ENCODE measurements around the gene TMEM179B. TPM values are rescaled to one million over a fixed set of nuclear protein-coding genes. Genes with fewer than 3 reads are reported as not detected.
A peak's percentile ranks its signal among the peaks of the same experiment; 100 is the strongest.

Gene TMEM179B
- total and polyA plus RNA-seq, 2 of the 13 experiments (the other 11 are each of a cell fraction or from before 2014, with no cell fraction given) = 24.8 to 25.7 TPM

- no peak for TF ChIP-seq ZNF558 (CRISPR knock-in tag; IDR thresholded peaks at IDR 0.05; ENCODE audit: borderline replicate concordance)
- TF ChIP-seq ZNF792 (CRISPR knock-in tag; IDR thresholded peaks at IDR 0.05) = peak; percentile 95
- TF ChIP-seq, protein P1, sequence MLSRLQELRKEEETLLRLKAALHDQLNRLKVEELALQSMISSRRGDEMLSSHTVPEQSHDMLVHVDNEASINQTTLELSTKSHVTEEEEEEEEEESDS (CRISPR knock-in tag; IDR thresholded peaks at IDR 0.05; ENCODE audit: borderline replicate concordance) = peak; percentile 95
- TF ChIP-seq DNMT3B (CRISPR knock-in tag; conservative IDR thresholded peaks at IDR 0.05) = no peak
- TF ChIP-seq, protein P2, sequence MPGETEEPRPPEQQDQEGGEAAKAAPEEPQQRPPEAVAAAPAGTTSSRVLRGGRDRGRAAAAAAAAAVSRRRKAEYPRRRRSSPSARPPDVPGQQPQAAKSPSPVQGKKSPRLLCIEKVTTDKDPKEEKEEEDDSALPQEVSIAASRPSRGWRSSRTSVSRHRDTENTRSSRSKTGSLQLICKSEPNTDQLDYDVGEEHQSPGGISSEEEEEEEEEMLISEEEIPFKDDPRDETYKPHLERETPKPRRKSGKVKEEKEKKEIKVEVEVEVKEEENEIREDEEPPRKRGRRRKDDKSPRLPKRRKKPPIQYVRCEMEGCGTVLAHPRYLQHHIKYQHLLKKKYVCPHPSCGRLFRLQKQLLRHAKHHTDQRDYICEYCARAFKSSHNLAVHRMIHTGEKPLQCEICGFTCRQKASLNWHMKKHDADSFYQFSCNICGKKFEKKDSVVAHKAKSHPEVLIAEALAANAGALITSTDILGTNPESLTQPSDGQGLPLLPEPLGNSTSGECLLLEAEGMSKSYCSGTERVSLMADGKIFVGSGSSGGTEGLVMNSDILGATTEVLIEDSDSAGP (CRISPR knock-in tag; IDR thresholded peaks at IDR 0.05; ENCODE audit: borderline replicate concordance) = peak; percentile 91
- TF ChIP-seq, protein P3, sequence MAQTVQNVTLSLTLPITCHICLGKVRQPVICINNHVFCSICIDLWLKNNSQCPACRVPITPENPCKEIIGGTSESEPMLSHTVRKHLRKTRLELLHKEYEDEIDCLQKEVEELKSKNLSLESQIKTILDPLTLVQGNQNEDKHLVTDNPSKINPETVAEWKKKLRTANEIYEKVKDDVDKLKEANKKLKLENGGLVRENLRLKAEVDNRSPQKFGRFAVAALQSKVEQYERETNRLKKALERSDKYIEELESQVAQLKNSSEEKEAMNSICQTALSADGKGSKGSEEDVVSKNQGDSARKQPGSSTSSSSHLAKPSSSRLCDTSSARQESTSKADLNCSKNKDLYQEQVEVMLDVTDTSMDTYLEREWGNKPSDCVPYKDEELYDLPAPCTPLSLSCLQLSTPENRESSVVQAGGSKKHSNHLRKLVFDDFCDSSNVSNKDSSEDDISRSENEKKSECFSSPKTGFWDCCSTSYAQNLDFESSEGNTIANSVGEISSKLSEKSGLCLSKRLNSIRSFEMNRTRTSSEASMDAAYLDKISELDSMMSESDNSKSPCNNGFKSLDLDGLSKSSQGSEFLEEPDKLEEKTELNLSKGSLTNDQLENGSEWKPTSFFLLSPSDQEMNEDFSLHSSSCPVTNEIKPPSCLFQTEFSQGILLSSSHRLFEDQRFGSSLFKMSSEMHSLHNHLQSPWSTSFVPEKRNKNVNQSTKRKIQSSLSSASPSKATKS (CRISPR knock-in tag; IDR thresholded peaks at IDR 0.05) = no peak
- no peak; the same call in 1 of the 2 replicates for TF ChIP-seq MTF1 (CRISPR knock-in tag; IDR thresholded peaks at IDR 0.05)
- TF ChIP-seq MBNL3 (CRISPR knock-in tag; conservative IDR thresholded peaks at IDR 0.05) = no peak
- no peak for TF ChIP-seq TCF12 (IDR thresholded peaks at IDR 0.05)
- TF ChIP-seq TCF12 (CRISPR knock-in tag; IDR thresholded peaks at IDR 0.05) = peak; percentile 67; the same call in 1 of the 2 replicates
- 0 out of 2 replicates have a peak, but pooled peaks have one; percentile 63 for TF ChIP-seq PAF1 (CRISPR knock-in tag; IDR thresholded peaks at IDR 0.05)
- TF ChIP-seq ZNF496 (CRISPR knock-in tag; IDR thresholded peaks at IDR 0.05; ENCODE audit: insufficient replicate concordance) = no peak
- peak; percentile 19 for TF ChIP-seq MED8 (CRISPR knock-in tag; IDR thresholded peaks at IDR 0.05; ENCODE audit: insufficient replicate concordance)
- TF ChIP-seq THYN1 (CRISPR knock-in tag; IDR thresholded peaks at IDR 0.05; ENCODE audit: borderline replicate concordance, low read depth) = no peak; the same call in 1 of the 2 replicates
- peak; percentile 44; the same call in 1 of the 2 replicates for TF ChIP-seq HMG20A (CRISPR knock-in tag; IDR thresholded peaks at IDR 0.05; ENCODE audit: borderline replicate concordance)
- no peak for TF ChIP-seq CCAR2 (optimal IDR thresholded peaks at IDR 0.05; ENCODE audit: low read depth, low read length)
- peak; percentile 87; the same call in 1 of the 2 replicates for TF ChIP-seq KAT7 (CRISPR knock-in tag; IDR thresholded peaks at IDR 0.05; ENCODE audit: borderline replicate concordance)
- TF ChIP-seq, protein P4, sequence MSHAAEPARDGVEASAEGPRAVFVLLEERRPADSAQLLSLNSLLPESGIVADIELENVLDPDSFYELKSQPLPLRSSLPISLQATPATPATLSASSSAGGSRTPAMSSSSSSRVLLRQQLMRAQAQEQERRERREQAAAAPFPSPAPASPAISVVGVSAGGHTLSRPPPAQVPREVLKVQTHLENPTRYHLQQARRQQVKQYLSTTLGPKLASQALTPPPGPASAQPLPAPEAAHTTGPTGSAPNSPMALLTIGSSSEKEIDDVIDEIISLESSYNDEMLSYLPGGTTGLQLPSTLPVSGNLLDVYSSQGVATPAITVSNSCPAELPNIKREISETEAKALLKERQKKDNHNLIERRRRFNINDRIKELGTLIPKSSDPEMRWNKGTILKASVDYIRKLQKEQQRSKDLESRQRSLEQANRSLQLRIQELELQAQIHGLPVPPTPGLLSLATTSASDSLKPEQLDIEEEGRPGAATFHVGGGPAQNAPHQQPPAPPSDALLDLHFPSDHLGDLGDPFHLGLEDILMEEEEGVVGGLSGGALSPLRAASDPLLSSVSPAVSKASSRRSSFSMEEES (CRISPR knock-in tag; IDR thresholded peaks at IDR 0.05) = no peak; the same call in 1 of the 2 replicates
- TF ChIP-seq KMT2B (CRISPR knock-in tag; IDR thresholded peaks at IDR 0.05) = peak; percentile 87
- TF ChIP-seq TFAP4 (IDR thresholded peaks at IDR 0.05; ENCODE audit: borderline replicate concordance, low read depth) = peak; percentile 34; the same call in 1 of the 2 replicates
- peak; percentile 81; the same call in 1 of the 2 replicates for TF ChIP-seq ZIK1 (CRISPR knock-in tag; IDR thresholded peaks at IDR 0.05; ENCODE audit: borderline replicate concordance, low read depth)
- TF ChIP-seq RXRA (CRISPR knock-in tag; IDR thresholded peaks at IDR 0.05) = peak; percentile 82
- TF ChIP-seq, protein P5, sequence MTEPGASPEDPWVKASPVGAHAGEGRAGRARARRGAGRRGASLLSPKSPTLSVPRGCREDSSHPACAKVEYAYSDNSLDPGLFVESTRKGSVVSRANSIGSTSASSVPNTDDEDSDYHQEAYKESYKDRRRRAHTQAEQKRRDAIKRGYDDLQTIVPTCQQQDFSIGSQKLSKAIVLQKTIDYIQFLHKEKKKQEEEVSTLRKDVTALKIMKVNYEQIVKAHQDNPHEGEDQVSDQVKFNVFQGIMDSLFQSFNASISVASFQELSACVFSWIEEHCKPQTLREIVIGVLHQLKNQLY (CRISPR knock-in tag; IDR thresholded peaks at IDR 0.05) = no peak
These were observed at the start of gene TMEM179B (continued) for GRCh38 chr11:62787005-62787759.
